ENCODE measurements around the gene CCKAR.

The CCKAR gene

GRCh38 chr4:26490111-26490959 is at the start of gene CCKAR:
Gene CCKAR, minus strand, starts transcription at chr4:26490484. Its CDS starts 217 bp downstream, at chr4:26490267.
- DNase-seq (ENCODE audit: extremely low read depth, low read depth): no peak
- TF ChIP-seq CTCF (IDR thresholded peaks at IDR 0.05; ENCODE audit: low read depth, low read length, missing control alignments): no peak
- no peak within 1 kb of the TSS for H3K4me3 ChIP-seq (replicated peaks; ENCODE audit: low read depth, low read length)

GRCh38 chr4:26533685-26534084 is 43.4 kb upstream of the CCKAR start:
- no peak overlapping the region for H3K4me3 ChIP-seq (replicated peaks; ENCODE audit: low read depth, low read length)
- no peak for TF ChIP-seq CTCF (IDR thresholded peaks at IDR 0.05; ENCODE audit: low read depth, low read length, missing control alignments)
- no peak for DNase-seq (ENCODE audit: extremely low read depth, low read depth)

- no peak overlapping the region for H3K4me3 ChIP-seq (replicated peaks; ENCODE audit: low read depth, low read length)
- no peak for TF ChIP-seq CTCF (IDR thresholded peaks at IDR 0.05; ENCODE audit: low read depth, low read length, missing control alignments)
- no peak for DNase-seq (ENCODE audit: extremely low read depth, low read depth)
Measured at GRCh38 chr4:26531491-26532116, 41.3 kb upstream of the CCKAR start.

GRCh38 chr4:26530099-26530498 is 39.8 kb upstream of the CCKAR start:
- H3K4me3 ChIP-seq (replicated peaks; ENCODE audit: low read depth, low read length): no peak overlapping the region
- TF ChIP-seq CTCF (IDR thresholded peaks at IDR 0.05; ENCODE audit: low read depth, low read length, missing control alignments): no peak
- no peak for DNase-seq (ENCODE audit: extremely low read depth, low read depth)

- TF ChIP-seq CTCF (IDR thresholded peaks at IDR 0.05; ENCODE audit: low read depth, low read length, missing control alignments): no peak
- H3K4me3 ChIP-seq (replicated peaks; ENCODE audit: low read depth, low read length): no peak overlapping the region
- DNase-seq (ENCODE audit: extremely low read depth, low read depth): no peak
Measured at GRCh38 chr4:26529479-26529878, 39.2 kb upstream of the CCKAR start.

GRCh38 chr4:26525771-26526150 is 35.5 kb upstream of the CCKAR start:
- DNase-seq (ENCODE audit: extremely low read depth, low read depth): no peak
- H3K4me3 ChIP-seq (replicated peaks; ENCODE audit: low read depth, low read length): no peak overlapping the region
- no peak for TF ChIP-seq CTCF (IDR thresholded peaks at IDR 0.05; ENCODE audit: low read depth, low read length, missing control alignments)

Data from HFF-Myc (cell line).